Right renal cortex interstitium (tissue), 3 donors: Measurements from ENCODE around the gene CSMD2. TPM values are rescaled to one million over a fixed set of nuclear protein-coding genes. Genes with fewer than 3 reads are reported as not detected.

Source experiments
- DNase-seq, 3 donors: peaks; one replicate each; pipeline ENCODE4 v3.0.0-alpha.2; 2013; ENCODE audit warnings: low read depth in 3 of 3, low spot score in 2 of 3
- polyA plus RNA-seq, 3 donors: library from polyadenylated mRNA; unstranded; fragments of 120-200 nt; gene quantifications; one replicate each; pipeline ENCODE4 v1.2.1, GENCODE V29; 2013; ENCODE audit not compliant: insufficient read length in 3 of 3

The CSMD2 gene
- polyA plus RNA-seq, 3 donors: 0.78 to 1.1 (median 0.92) TPM

DNA sequence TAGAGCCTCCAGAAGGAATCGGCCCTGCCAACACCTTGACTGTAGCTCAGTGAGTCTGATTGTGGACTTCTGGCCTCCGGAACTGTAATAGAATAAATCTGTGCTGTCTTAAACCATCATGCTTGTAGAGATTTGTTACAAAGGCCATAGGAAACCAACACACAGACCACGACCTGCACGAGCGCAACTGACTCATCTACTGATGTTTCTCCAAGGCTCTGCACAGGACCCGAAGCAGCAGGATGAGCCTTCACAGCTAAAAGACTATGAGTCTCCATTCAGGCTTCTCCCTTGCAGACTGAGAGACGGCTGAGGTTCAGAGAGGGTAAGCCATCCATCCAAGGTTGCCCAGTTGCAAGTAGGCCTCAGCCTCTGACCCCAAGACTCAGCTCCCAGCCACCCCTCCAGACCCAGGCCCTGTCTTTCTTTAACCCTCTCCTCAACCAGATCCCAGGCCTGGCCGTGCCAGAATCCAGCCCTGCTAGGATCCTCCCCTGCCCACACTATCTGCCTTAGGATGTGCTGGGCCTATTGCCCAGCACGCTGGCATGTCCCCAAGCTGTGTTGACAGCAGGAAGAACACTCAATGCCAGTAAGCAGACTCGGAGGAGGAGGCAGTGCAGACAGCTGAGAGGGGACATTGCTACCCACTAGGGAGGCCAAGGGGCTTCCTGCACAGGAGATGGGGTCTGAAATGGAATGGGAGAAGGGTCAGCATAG is 192.2 kb downstream of the CSMD2 start:
- DNase-seq: no peak

DNA sequence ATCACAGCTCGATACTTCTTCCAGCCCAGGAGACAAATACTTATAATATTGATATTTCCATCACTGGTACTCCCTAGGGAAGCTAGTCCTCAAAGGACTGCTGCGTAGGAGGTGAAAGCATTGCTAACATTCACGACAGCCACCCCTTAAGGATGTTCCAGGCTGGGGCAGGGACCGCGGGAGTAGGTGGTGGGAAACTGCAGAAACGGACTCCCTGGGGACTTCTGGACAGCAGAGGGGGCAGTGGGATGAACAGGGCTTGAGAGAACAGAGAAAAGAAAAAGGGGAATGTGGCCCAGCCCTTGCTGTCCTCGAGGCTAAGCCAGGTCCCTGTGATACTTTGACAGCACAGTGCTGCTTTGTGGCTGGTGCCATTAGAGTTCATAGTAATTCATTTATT is 193.1 kb downstream of the CSMD2 start:
- no peak for DNase-seq

GRCh38 chr1:33971018-33971710 is 193.9 kb downstream of the CSMD2 start:
- DNase-seq: no peak

DNA sequence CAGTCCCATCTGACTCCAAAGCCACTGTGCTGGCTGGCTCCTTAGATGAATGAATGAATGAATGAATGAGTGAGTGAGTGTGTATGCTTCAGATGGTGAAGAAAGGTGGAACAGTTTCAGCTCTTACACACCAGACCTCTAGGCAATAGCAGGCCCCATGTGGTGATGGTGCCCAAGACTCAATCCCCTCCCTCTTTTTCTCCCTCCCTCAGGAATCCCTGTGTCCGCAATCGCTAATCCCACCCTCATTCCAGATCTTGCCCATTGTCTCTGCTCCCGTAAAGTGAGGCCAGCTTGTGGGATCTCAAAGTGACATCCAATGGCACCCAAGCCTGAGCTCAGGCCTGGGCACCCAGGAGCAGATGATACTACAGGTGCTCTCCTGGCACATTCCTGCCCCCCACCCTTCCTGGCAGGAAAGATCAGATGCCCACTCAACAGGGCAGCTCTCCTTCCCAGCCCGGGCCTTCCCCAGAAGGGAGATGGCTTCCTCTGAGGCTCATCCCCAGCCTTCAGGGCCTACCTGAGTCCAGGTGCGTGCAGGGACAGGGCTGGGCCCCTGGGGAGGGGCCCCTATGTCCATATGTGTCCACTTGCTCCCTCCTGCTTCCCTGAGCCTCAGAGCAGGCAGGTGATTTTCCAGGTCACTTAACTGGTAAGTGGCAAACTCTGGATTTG is 194.7 kb downstream of the CSMD2 start:
- DNase-seq: no peak

DNA sequence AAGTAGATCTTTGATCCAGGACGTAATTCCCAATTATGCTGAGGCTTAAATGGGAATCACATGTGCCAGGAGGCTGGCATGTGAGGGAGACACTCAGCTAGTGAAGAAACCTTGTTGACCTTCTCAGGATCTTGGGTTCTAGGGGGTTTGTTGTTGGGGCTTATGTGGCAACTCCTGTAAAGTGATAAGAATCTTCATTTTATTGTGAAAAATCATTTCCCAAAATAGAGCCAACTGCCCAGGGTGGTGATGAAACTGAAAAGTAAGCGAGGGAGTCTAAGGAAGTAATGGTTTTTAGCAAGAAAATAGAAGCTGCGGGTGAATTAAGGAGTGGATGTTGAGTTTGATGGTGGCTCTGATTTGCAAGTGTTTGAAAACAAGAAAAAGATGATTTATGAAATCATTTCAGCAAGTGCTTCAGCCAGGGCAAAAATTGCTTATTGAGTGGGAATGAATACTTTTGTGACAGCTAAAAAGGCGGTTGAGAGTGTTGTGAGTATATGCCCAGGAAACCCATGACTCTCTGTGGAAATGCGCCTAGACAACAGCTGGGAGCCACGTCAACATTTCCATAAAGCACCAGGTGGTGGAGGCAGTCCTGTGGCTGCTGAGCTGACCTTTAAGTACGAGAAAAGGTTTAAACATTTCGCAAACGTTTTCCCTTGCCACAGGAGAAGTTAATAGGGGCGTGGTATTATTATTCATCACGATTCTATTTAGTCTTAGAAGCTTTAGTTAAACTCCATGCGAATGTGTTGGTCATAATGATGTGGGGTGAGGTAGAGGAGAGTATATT is 198.5 kb downstream of the CSMD2 start:
- no peak for DNase-seq

GRCh38 chr1:33965086-33965485 is 199.9 kb downstream of the CSMD2 start:
- DNase-seq: no peak

GRCh38 chr1:33962061-33962460 is 203.0 kb downstream of the CSMD2 start:
- DNase-seq: no peak

- no peak for DNase-seq
These were observed 204.7 kb downstream of the CSMD2 start for GRCh38 chr1:33960188-33960895.

DNA sequence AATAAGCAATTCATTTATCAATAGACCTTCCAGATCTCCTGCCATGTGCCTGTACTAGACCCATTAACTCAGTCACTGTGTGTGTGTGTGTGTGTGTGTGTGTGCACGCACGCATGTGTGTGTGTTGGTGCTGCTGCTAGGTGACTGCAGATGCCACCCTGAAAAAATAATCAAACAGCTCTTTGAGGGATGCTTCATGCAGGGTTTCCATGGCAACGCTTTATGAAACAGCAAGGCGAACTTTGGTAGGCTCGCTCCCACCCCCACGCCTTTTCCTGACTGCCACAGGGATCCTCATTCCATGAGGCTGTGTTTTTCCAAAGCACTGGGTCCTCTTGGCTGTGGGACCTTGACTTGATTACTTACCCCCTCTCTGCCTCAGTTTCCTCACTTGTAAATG is 207.2 kb downstream of the CSMD2 start:
- DNase-seq: no peak

DNA sequence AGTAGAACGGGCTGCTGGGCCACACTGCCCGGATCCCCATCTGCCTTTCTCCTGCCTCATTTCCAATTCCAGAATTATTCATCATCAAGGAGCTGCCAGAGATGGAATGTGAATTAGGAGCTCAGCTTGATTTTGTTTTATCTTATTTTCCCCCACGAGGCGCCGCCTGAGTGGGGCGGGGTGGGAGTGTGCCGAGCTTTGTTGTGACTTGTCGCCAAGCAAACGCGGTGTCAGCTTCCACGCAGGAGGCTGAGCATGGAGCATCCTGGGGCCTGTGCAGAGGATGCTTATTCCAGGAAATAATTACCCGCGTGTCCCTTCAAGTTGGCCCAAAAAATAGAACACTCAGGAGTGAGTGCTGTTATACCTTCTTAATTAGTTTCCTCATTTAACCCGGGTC is 209.9 kb downstream of the CSMD2 start:
- no peak for DNase-seq

GRCh38 chr1:33949570-33949969 is 215.5 kb downstream of the CSMD2 start:
- DNase-seq: no peak

DNA sequence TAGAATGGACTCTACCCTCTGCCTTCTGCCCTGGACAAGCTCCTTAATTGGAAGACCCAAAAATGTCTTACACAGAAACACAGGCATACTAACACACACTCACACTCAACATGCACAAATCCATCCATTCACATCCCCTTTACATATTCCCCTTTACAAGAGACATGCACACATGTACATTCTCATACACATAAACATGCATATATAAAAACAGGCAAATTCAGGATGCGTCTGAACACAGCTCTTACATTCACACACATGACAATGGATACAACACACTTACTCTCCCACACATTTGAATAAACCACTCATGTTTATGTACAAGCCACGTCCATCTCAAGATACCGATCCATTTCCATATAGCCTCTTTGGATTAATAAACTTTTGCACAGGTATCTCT is 216.7 kb downstream of the CSMD2 start:
- DNase-seq: no peak

DNA sequence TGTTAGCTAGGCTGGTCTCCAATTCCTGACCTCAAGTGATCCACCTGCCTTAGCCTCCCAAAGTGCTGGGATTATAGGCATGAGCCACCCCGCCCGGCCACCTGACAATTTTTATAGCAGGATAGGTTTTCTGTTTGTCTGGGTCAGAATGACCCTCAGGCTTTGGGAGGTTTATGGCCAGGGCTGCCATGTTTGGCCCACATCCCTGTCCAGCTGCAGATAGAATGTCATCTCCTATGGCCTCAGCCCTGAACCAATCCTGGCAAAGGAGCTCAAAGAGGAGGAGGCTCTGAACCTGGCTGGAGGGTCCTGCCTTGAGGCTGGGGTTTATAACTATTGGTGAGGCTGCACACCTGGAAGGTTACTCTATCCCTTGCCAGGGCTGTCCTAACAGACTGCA is 218.2 kb downstream of the CSMD2 start:
- DNase-seq: no peak

GRCh38 chr1:33944846-33945245 is 220.2 kb downstream of the CSMD2 start:
- DNase-seq: no peak

GRCh38 chr1:33943978-33944377 is 221.1 kb downstream of the CSMD2 start:
- DNase-seq: no peak

DNA sequence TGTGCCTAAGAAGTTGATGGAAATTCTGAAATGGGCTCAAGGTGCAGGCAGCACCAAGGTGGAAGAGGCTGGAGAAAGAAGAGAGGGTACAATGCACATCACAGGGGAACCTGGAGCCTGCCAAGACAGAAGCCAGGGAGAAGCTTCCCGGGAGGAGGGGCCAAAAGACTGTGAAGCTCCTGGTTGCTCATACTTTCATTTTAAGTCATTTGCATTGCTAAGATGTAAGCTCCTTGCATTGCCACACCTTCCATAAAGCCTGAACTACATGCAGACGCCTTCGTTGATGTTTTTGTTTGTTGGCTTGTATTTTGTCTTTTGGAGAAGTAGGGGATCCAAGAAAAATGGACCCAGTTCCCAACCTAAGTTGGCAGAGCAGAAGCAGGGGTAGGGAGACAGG is 232.2 kb downstream of the CSMD2 start:
- DNase-seq: no peak

DNA sequence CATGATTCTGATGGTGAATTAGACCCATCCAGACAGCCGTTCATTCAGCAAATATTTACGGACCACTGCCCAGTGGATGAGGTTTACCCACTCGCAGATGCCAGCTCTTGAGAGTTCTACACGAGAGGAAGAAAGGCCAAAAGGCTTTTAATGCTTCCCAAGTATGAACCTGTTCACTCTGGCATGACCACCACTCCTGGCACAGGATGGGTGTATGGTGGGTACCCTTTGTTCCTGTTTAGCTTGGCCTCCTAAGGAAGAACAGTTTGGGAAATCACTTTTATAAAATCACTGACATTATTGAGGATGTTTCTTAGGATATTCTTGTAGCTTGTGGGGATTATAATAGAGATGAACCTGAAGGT is 233.9 kb downstream of the CSMD2 start:
- DNase-seq: no peak

DNA sequence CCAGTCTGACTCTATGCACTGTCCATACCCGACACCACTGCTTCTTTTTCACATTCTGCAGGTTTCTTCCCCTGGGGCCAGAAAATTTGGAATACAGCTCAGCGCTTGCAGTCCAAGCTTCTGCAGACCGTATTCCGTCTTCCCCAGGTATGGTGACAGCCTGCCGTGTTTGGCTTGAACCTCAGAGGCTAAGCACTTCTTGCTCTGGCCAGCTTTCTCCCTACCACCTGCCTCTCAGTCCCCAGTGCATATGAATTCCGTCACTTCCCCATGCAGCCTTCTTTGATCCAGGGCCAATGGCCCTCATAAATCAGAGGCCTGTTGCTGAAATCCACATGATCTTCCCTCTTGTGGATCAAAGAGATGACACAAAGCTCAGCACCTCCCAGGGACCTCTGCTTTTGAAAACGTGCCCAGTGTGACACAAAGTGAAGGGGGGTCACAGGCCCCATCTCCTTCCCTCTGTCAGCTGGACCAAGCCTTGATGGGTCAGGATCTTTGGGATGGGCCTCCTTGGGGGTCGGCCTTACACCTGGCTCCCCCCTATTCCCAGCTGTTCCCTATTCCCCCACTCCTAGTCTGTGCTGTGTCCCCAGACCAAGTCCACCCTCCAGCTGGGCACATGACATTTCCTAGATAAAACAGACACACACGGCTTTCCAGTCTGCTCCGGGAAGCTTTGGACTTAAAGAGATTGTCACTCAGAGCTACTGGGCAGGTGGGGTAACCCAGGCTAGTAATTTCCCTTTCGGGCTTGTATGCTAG is 234.5 kb downstream of the CSMD2 start:
- DNase-seq: peak in 1 of 3 donors; percentile 6

DNA sequence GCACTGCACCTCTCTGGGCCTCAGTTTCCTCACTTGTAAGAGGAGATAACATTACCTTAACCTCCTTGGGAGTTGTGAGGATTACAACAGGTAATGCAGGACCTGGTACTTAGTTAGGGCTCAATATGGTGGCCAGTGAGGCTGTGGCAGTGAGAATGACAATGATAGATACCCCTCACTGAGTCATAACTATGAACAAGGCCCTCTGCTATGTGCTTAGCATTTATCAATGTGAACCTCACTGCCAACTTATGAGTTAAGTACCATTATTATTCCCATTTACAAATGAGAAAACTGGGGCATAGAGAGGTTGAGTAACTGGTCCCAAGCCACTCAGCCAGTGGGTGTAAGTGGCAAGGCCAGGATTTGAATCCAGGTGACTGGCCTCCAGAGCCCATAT is 236.8 kb downstream of the CSMD2 start:
- no peak for DNase-seq

- DNase-seq: no peak
These were observed 237.3 kb downstream of the CSMD2 start for GRCh38 chr1:33927721-33928120.
